ENCODE measurements around the gene NCAPG2.

NCAPG2 gene

DNA sequence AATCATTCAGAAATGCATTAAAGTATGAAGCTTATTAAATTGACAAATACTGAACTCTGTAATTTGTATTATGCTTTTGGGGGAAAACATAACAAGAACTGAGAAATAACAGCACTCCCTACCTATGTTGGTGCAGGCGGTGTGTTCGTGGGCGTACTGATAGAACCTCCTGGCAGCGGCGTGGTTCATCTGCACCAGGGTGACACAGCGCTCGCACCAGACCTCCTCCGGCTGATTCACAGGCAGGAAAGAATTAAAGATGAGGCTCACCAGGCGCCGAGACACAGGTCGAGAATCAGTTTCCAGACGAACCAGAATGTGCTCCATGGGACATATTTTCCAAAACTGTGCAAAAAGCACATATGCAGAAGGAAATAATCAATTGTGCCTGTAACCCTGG, 40.2 kb downstream of the NCAPG2 start:
- H3K4me3 ChIP-seq (ENCODE audit: low read depth, low read length), result no peak overlapping the region
- no peak overlapping the region for H2BK120ac ChIP-seq (ENCODE audit: insufficient read depth, low read length, poor library complexity)
- H3K9me3 ChIP-seq (ENCODE audit: insufficient read depth, low read depth, low read length), result no peaks in the 10 kb centered on the region
- no peaks in the 10 kb centered on the region for H3K4me1 ChIP-seq (ENCODE audit: control insufficient read depth in 1 of 2, insufficient read depth in 2 of 2, low read length in 2 of 2)
- H3K79me1 ChIP-seq (ENCODE audit: low read length), result no peaks in the 10 kb centered on the region
- H4K8ac ChIP-seq (ENCODE audit: low read depth, low read length), result no peak overlapping the region
- H3K14ac ChIP-seq (ENCODE audit: low read length), result no peak overlapping the region
- DNase-seq, result no peak
- no peak overlapping the region for H3K18ac ChIP-seq (ENCODE audit: low read length)
- H3K27me3 ChIP-seq (ENCODE audit: insufficient read depth, low read length), result no peaks in the 10 kb centered on the region
- no peak overlapping the region for H2BK5ac ChIP-seq (ENCODE audit: low read depth, low read length, poor library complexity)
- H3K27ac ChIP-seq (ENCODE audit: low read depth, low read length), result no peak overlapping the region
- no peak overlapping the region for H3K9ac ChIP-seq (ENCODE audit: low read length)
- WGBS (ENCODE audit: extremely low coverage, insufficient coverage, insufficient read length), result no CpG with 5 or more reads among the region's 12 CpGs
- no peaks in the 10 kb centered on the region for H3K79me2 ChIP-seq (ENCODE audit: control insufficient read depth, insufficient read depth, low read length, poor library complexity)
- H2BK12ac ChIP-seq (ENCODE audit: low read length), result no peak overlapping the region
- H3K36me3 ChIP-seq (ENCODE audit: control insufficient read depth in 1 of 2, insufficient read depth in 2 of 2, low read length in 2 of 2), result peaks cover 20 to 39% of the 10 kb centered on the region in 2 experiments
- H2AFZ ChIP-seq (ENCODE audit: insufficient read depth, low read length, poor library complexity), result no peak overlapping the region
- H2AK5ac ChIP-seq (ENCODE audit: low read length), result no peak overlapping the region
- H3K4ac ChIP-seq (ENCODE audit: low read depth, low read length), result no peak overlapping the region
- no peak overlapping the region for H3K23ac ChIP-seq (ENCODE audit: low read length)
- H3K4me2 ChIP-seq (ENCODE audit: low read length), result no peak overlapping the region
- no peak overlapping the region for H4K91ac ChIP-seq (ENCODE audit: low read depth, low read length)
- no peak overlapping the region for H4K12ac ChIP-seq (ENCODE audit: low read depth, low read length)

DNA sequence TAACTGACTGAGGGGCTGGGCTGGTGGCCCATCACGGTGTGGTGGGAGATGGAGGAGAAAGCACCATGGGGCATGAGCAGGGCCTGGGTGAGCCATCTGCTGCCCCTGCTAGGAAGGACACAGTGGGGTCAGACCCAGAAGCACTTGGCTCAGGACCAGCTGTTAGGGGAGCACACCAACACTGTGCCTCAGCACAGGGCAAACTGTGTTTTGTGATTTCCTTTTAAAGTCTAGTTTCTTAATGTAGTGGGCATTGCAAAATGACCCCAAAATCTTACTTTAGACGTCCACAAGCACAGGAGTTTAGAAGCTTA, 41.2 kb downstream of the NCAPG2 start:
- Histone ChIP-seq H3K18ac (ENCODE audit: low read length) (no peak overlapping the region), H3K27me3 (ENCODE audit: insufficient read depth, low read length) (no peaks in the 10 kb centered on the region), H3K9ac (ENCODE audit: low read length) (no peak overlapping the region), H2BK120ac (ENCODE audit: insufficient read depth, low read length, poor library complexity) (no peak overlapping the region), H3K14ac (ENCODE audit: low read length) (no peak overlapping the region), H3K79me1 (ENCODE audit: low read length) (no peaks in the 10 kb centered on the region), H3K4me3 (ENCODE audit: low read depth, low read length) (no peak overlapping the region), H3K27ac (ENCODE audit: low read depth, low read length) (no peak overlapping the region), H3K36me3 (ENCODE audit: control insufficient read depth in 1 of 2, insufficient read depth in 2 of 2, low read length in 2 of 2) (peaks cover 20 to 37% of the 10 kb centered on the region in 2 experiments), H2AFZ (ENCODE audit: insufficient read depth, low read length, poor library complexity) (no peak overlapping the region), H3K79me2 (ENCODE audit: control insufficient read depth, insufficient read depth, low read length, poor library complexity) (no peaks in the 10 kb centered on the region), H3K23ac (ENCODE audit: low read length) (no peak overlapping the region), H2AK5ac (ENCODE audit: low read length) (no peak overlapping the region), H2BK12ac (ENCODE audit: low read length) (no peak overlapping the region), H3K4me1 (ENCODE audit: control insufficient read depth in 1 of 2, insufficient read depth in 2 of 2, low read length in 2 of 2) (no peaks in the 10 kb centered on the region), H4K91ac (ENCODE audit: low read depth, low read length) (no peak overlapping the region), H4K8ac (ENCODE audit: low read depth, low read length) (no peak overlapping the region), H3K9me3 (ENCODE audit: insufficient read depth, low read depth, low read length) (no peaks in the 10 kb centered on the region), H2BK5ac (ENCODE audit: low read depth, low read length, poor library complexity) (no peak overlapping the region), H4K12ac (ENCODE audit: low read depth, low read length) (no peak overlapping the region), H3K4ac (ENCODE audit: low read depth, low read length) (no peak overlapping the region), H3K4me2 (ENCODE audit: low read length) (no peak overlapping the region)
- WGBS (ENCODE audit: extremely low coverage, insufficient coverage, insufficient read length), result no CpG with 5 or more reads among the region's 2 CpGs
- DNase-seq, result no peak

DNA sequence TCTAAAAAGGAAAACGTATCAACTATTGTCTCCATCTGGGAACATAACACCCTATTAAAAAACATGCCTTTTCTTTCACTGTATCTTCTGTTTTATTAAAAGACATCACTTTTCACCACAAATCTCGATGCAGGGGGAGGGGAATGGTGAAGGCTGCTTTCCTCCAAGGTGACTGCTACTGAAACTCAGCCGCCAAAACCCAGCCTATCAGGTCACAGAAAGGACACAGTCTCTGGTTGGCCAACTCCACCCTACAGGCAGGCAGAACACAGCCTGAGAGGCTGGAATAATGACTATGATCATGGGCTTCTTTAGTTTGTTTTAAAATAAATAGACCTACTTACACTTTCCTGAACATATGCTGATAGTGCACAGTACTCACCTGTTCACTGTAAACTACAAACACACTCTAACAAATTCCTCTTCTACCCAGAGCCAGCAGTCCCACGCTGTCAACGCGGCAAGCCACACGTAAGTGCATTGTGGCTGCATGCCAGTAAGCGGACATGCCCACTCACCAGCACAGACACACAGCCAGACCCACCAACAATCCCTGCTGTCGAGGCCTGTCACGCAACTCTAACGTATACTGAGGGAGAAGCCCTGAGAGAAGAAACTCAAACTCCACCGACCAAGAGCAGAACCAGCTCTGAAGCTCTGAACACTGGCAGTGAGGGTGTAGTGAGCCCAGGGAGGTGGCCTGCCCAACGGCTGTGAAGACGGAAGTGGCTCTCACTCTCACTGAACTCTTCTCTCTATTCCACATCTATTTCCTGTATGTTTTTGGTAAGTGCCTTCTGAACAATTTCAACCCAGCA, 41.8 kb downstream of the NCAPG2 start:
- Histone ChIP-seq H2BK12ac (ENCODE audit: low read length) (no peak overlapping the region), H3K36me3 (ENCODE audit: control insufficient read depth in 1 of 2, insufficient read depth in 2 of 2, low read length in 2 of 2) (peaks cover 20 to 37% of the 10 kb centered on the region in 2 experiments), H3K79me1 (ENCODE audit: low read length) (no peaks in the 10 kb centered on the region)

DNA sequence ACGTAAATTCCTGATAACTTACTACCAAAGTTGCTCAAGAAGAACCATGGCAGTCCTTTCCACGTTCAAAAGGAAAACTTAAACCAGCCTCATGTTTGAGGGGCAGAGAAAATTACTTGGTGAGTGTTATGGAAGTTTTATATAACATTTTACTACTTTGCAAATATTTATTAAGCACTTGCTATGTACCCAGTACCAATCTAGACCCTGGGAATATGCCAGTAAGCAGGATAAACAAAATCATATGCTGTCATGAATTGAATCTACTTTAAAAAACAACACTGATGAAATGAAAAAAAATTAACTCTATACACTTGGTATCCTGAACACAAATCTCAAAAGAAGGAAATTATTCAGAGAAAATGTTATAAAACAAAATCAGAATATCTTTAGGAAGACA, 46.1 kb downstream of the NCAPG2 start:
- Histone ChIP-seq H4K12ac (ENCODE audit: low read depth, low read length) (no peak overlapping the region), H3K23ac (ENCODE audit: low read length) (no peak overlapping the region), H3K14ac (ENCODE audit: low read length) (no peak overlapping the region), H3K4me3 (ENCODE audit: low read depth, low read length) (no peak overlapping the region), H3K36me3 (ENCODE audit: control insufficient read depth in 1 of 2, insufficient read depth in 2 of 2, low read length in 2 of 2) (peaks cover 37 to 46% of the 10 kb centered on the region in 2 experiments), H2BK12ac (ENCODE audit: low read length) (no peak overlapping the region), H3K18ac (ENCODE audit: low read length) (no peak overlapping the region), H3K4me1 (ENCODE audit: control insufficient read depth in 1 of 2, insufficient read depth in 2 of 2, low read length in 2 of 2) (no peaks in the 10 kb centered on the region), H3K27me3 (ENCODE audit: insufficient read depth, low read length) (no peaks in the 10 kb centered on the region), H2BK5ac (ENCODE audit: low read depth, low read length, poor library complexity) (no peak overlapping the region), H3K9me3 (ENCODE audit: insufficient read depth, low read depth, low read length) (peaks cover 1% of the 10 kb centered on the region), H2AFZ (ENCODE audit: insufficient read depth, low read length, poor library complexity) (no peak overlapping the region), H3K27ac (ENCODE audit: low read depth, low read length) (no peak overlapping the region), H2AK5ac (ENCODE audit: low read length) (no peak overlapping the region), H4K91ac (ENCODE audit: low read depth, low read length) (no peak overlapping the region), H3K4me2 (ENCODE audit: low read length) (no peak overlapping the region), H3K9ac (ENCODE audit: low read length) (no peak overlapping the region), H2BK120ac (ENCODE audit: insufficient read depth, low read length, poor library complexity) (no peak overlapping the region), H4K8ac (ENCODE audit: low read depth, low read length) (no peak overlapping the region), H3K4ac (ENCODE audit: low read depth, low read length) (no peak overlapping the region), H3K79me2 (ENCODE audit: control insufficient read depth, insufficient read depth, low read length, poor library complexity) (no peaks in the 10 kb centered on the region), H3K79me1 (ENCODE audit: low read length) (no peaks in the 10 kb centered on the region)
- no peak for DNase-seq
- WGBS (ENCODE audit: extremely low coverage, insufficient coverage, insufficient read length), result no CpG with 5 or more reads among the region's 2 CpGs

More for the DNA sequence above, 41.8 kb downstream of the NCAPG2 start:
- no peak overlapping the region for H2BK120ac ChIP-seq (ENCODE audit: insufficient read depth, low read length, poor library complexity)
- H4K12ac ChIP-seq (ENCODE audit: low read depth, low read length), result no peak overlapping the region
- no peak overlapping the region for H3K4ac ChIP-seq (ENCODE audit: low read depth, low read length)
- no peaks in the 10 kb centered on the region for H3K27me3 ChIP-seq (ENCODE audit: insufficient read depth, low read length)
- H3K4me1 ChIP-seq (ENCODE audit: control insufficient read depth in 1 of 2, insufficient read depth in 2 of 2, low read length in 2 of 2), result no peaks in the 10 kb centered on the region
- no peak overlapping the region for H3K4me2 ChIP-seq (ENCODE audit: low read length)
- H4K8ac ChIP-seq (ENCODE audit: low read depth, low read length), result no peak overlapping the region
- H2AK5ac ChIP-seq (ENCODE audit: low read length), result no peak overlapping the region
- no peak overlapping the region for H4K91ac ChIP-seq (ENCODE audit: low read depth, low read length)
- no peaks in the 10 kb centered on the region for H3K9me3 ChIP-seq (ENCODE audit: insufficient read depth, low read depth, low read length)
- no peak overlapping the region for H3K14ac ChIP-seq (ENCODE audit: low read length)
- WGBS (ENCODE audit: extremely low coverage, insufficient coverage, insufficient read length), result no CpG with 5 or more reads among the region's 14 CpGs
- no peak overlapping the region for H3K9ac ChIP-seq (ENCODE audit: low read length)
- no peak overlapping the region for H3K23ac ChIP-seq (ENCODE audit: low read length)
- H3K4me3 ChIP-seq (ENCODE audit: low read depth, low read length), result no peak overlapping the region
- no peak for DNase-seq
- no peak overlapping the region for H2BK5ac ChIP-seq (ENCODE audit: low read depth, low read length, poor library complexity)
- no peaks in the 10 kb centered on the region for H3K79me2 ChIP-seq (ENCODE audit: control insufficient read depth, insufficient read depth, low read length, poor library complexity)
- no peak overlapping the region for H3K18ac ChIP-seq (ENCODE audit: low read length)
- H3K27ac ChIP-seq (ENCODE audit: low read depth, low read length), result no peak overlapping the region
- H2AFZ ChIP-seq (ENCODE audit: insufficient read depth, low read length, poor library complexity), result no peak overlapping the region

Data from trophoblast cell (in vitro differentiated cells and primary cell).